ENCODE results near the gene ANAPC2. TPM values are rescaled to one million over a fixed set of nuclear protein-coding genes. Genes with fewer than 3 reads are reported as not detected.

Gene ANAPC2
- total RNA-seq, 1 donor from 2014 or later, result 39.2 TPM

DNA sequence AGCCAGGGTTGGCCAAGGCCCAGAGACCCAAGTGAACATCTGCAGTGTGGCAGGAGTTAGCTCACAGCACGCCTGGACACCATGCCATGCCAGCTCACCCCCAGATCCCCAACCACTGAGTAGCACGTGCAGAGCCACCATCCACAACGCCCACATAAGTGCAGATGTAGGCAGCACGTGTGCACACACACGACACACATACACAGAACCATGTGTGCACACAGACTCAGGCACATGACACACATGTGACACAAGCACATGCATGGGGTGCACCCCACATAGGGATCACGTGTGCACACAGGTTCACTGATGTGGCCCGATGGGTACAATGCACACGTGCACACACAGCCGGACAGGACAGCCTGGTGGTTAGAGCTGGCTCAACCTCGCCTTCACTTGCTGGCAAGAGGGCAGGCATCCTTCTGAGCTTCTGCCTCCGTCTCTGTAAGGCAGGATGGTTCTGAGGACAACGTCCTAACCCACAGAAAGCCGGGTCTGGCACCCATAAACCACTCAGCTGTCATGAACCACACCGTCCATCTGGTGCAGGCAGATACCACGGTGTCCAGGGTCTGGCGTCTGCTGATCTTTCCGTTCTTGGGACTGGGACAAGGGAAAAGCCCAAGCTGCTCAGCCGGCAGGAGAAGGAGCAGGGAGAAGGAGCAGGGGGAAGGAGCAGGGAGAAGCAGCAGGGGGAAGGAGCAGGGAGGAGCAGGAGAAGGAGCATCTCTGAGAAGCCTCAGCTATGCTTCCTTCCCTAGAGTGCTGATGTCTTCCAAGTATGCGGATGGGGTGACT is 30.5 kb downstream of the ANAPC2 start:
- Histone ChIP-seq H4K20me1 (ENCODE audit: insufficient read depth, low read length) (no peaks in the 10 kb centered on the region), H3K9ac (ENCODE audit: low read length) (no peak overlapping the region), H3K4me2 (ENCODE audit: low read length) (no peak overlapping the region), H3K4me1 (ENCODE audit: insufficient read depth, low read length) (peaks cover 4% of the 10 kb centered on the region), H3K36me3 (ENCODE audit: insufficient read depth, low read length) (no peaks in the 10 kb centered on the region), H3K27ac (ENCODE audit: low read depth, low read length) (no peak overlapping the region), H3K27me3 (ENCODE audit: insufficient read depth, low read length) (peaks cover 24% of the 10 kb centered on the region), H2AFZ (ENCODE audit: low read depth, low read length) (no peak overlapping the region), H3K79me2 (ENCODE audit: insufficient read depth, low read length) (no peaks in the 10 kb centered on the region), H3K4me3 (ENCODE audit: insufficient read depth, low read depth, low read length) (no peak overlapping the region), H3K9me3 (ENCODE audit: insufficient read depth, low read depth, low read length) (no peaks in the 10 kb centered on the region)
- peaks cover 59% of the 10 kb centered on the region for H3K27me3 Mint-ChIP-seq (ENCODE audit: low read depth, unreplicated experiment)
- FAIRE-seq (no peak), DNase-seq (ENCODE audit: low read depth) (no peak)
- no peaks in the 10 kb centered on the region for H3K9me3 Mint-ChIP-seq (ENCODE audit: unreplicated experiment)
- H3K36me3 Mint-ChIP-seq (ENCODE audit: low read depth, unreplicated experiment), result no peaks in the 10 kb centered on the region
- no peak overlapping the region for H3K4me3 Mint-ChIP-seq (ENCODE audit: unreplicated experiment)
- TF ChIP-seq EZH2 (IDR thresholded peaks at IDR 0.05; ENCODE audit: insufficient read depth, low read length), result no peak
- TF ChIP-seq, protein P1, sequence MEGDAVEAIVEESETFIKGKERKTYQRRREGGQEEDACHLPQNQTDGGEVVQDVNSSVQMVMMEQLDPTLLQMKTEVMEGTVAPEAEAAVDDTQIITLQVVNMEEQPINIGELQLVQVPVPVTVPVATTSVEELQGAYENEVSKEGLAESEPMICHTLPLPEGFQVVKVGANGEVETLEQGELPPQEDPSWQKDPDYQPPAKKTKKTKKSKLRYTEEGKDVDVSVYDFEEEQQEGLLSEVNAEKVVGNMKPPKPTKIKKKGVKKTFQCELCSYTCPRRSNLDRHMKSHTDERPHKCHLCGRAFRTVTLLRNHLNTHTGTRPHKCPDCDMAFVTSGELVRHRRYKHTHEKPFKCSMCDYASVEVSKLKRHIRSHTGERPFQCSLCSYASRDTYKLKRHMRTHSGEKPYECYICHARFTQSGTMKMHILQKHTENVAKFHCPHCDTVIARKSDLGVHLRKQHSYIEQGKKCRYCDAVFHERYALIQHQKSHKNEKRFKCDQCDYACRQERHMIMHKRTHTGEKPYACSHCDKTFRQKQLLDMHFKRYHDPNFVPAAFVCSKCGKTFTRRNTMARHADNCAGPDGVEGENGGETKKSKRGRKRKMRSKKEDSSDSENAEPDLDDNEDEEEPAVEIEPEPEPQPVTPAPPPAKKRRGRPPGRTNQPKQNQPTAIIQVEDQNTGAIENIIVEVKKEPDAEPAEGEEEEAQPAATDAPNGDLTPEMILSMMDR (IDR thresholded peaks at IDR 0.05; ENCODE audit: insufficient read depth, low read depth, low read length), result no peak
- H3K4me1 Mint-ChIP-seq (ENCODE audit: low read depth, unreplicated experiment), result peaks cover 2% of the 10 kb centered on the region
- no peak overlapping the region for H3K27ac Mint-ChIP-seq (ENCODE audit: unreplicated experiment)

DNA sequence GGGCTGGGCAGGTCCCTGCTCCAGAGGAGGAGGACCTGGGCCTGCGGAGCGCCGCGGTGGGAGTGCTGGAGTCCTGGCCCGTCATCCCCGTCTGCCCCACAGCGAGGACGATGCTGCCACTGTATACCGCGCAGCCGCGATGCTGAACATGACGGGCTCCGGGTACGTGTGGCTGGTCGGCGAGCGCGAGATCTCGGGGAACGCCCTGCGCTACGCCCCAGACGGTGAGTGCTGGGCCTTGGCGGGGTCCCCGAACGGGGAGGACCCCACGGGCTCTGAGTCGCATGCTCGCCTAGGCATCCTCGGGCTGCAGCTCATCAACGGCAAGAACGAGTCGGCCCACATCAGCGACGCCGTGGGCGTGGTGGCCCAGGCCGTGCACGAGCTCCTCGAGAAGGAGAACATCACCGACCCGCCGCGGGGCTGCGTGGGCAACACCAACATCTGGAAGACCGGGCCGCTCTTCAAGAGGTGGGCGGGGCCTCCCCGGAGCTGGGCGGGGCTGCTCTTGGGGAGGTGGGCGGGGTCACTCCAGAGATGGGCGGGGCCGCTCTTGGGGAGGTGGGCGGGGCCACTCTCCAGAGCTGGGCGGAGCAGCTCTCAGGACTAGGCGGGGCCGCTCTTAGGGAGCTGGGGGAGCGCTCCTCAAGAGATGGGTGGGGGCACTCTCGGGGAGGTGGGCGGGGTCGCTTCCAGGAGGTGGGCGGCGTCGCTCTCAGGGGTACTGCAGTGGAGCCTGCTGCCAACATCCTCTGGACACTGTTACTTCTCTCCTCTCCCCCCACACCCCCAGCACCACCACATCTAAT is 31.6 kb downstream of the ANAPC2 start:
- Mint-ChIP-seq H3K4me3 (ENCODE audit: unreplicated experiment) (no peak overlapping the region), H3K4me1 (ENCODE audit: low read depth, unreplicated experiment) (peaks cover 2% of the 10 kb centered on the region), H3K9me3 (ENCODE audit: unreplicated experiment) (no peaks in the 10 kb centered on the region), H3K27ac (ENCODE audit: unreplicated experiment) (no peak overlapping the region), H3K27me3 (ENCODE audit: low read depth, unreplicated experiment) (peaks cover 55% of the 10 kb centered on the region), H3K36me3 (ENCODE audit: low read depth, unreplicated experiment) (no peaks in the 10 kb centered on the region)
- H3K27ac ChIP-seq (ENCODE audit: low read depth, low read length), result no peak overlapping the region
- H2AFZ ChIP-seq (ENCODE audit: low read depth, low read length), result peak overlapping the region; percentile 62
- H3K4me3 ChIP-seq (ENCODE audit: insufficient read depth, low read depth, low read length), result no peak overlapping the region
- no peaks in the 10 kb centered on the region for H4K20me1 ChIP-seq (ENCODE audit: insufficient read depth, low read length)
- H3K9ac ChIP-seq (ENCODE audit: low read length), result no peak overlapping the region
- H3K4me2 ChIP-seq (ENCODE audit: low read length), result peak overlapping the region; percentile 85
- peaks cover 21% of the 10 kb centered on the region for H3K27me3 ChIP-seq (ENCODE audit: insufficient read depth, low read length)
- no peaks in the 10 kb centered on the region for H3K4me1 ChIP-seq (ENCODE audit: insufficient read depth, low read length)
- DNase-seq (ENCODE audit: low read depth) (no peak), FAIRE-seq (no peak)
- H3K79me2 ChIP-seq (ENCODE audit: insufficient read depth, low read length), result no peaks in the 10 kb centered on the region
- H3K36me3 ChIP-seq (ENCODE audit: insufficient read depth, low read length), result no peaks in the 10 kb centered on the region
- no peaks in the 10 kb centered on the region for H3K9me3 ChIP-seq (ENCODE audit: insufficient read depth, low read depth, low read length)
- TF ChIP-seq, protein P1 (IDR thresholded peaks at IDR 0.05; ENCODE audit: insufficient read depth, low read depth, low read length), result no peak
- no peak for TF ChIP-seq EZH2 (IDR thresholded peaks at IDR 0.05; ENCODE audit: insufficient read depth, low read length)

All from astrocyte (in vitro differentiated cells and primary cell).